ENCODE data around the gene FARP1.

- TF ChIP-seq CTCF (IDR thresholded peaks at IDR 0.05) (no peak), POLR2A (IDR thresholded peaks at IDR 0.05) (no peak), POLR2AphosphoS5 (IDR thresholded peaks at IDR 0.05) (no peak)
These were observed 154.9 kb downstream of the FARP1 start for GRCh38 chr13:98297745-98298144.
